RWPE1 (cell line): ENCODE measurements around the gene PHLDA2.

Experiments used
- CTCF ChIA-PET: fragments of 350-600 bp; sonication (Branson Sonifier 250); formaldehyde crosslinking; extraction: SDS; loops from one replicate; lab custom pipeline; 2021; lab: Yijun Ruan, JAX
- POLR2A ChIA-PET: fragments of 400-600 bp; formaldehyde crosslinking; extraction: SDS; loops from one replicate; lab custom pipeline; 2020; ENCODE audit warnings: antibody characterized with exemption; ENCODE audit not compliant: low non-redundant PET; lab: Yijun Ruan, JAX
- DNase-seq: peaks from one replicate; pipeline ENCODE4 v3.0.0; 2012; ENCODE audit warnings: low spot score
- H3K27ac ChIP-seq: fragments of 450-650 bp; 2 replicates; pipeline ENCODE4 v1.5.1; 2017
- TF ChIP-seq, protein P1 (sequence below): fragments of 450-650 bp; conservative IDR thresholded peaks from 2 replicates; pipeline ENCODE4 v1.5.1; 2017; ENCODE audit warnings: low read depth, mild to moderate bottlenecking

The PHLDA2 gene

DNA sequence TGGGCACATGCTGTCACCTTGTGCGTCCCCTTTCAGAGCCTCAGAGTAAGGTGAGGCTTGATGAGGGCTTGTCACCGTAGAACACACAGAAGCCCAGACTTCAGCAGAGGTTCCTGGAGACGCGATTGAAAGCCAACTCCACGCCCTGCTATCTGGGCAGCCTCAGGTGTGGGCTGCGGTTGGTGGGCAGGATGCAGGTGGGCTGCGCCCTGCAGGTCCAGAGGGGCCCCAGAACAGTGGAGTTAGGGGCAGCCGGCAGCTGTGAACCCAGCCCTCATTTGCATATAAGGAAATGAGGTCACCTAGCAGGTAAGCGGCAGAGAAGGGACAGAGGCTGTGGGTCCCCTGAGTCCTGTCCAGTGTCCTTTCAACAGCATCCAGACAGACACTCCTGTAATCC, 15.4 kb downstream of the PHLDA2 start:
- no peak for DNase-seq
- TF ChIP-seq, protein P1, sequence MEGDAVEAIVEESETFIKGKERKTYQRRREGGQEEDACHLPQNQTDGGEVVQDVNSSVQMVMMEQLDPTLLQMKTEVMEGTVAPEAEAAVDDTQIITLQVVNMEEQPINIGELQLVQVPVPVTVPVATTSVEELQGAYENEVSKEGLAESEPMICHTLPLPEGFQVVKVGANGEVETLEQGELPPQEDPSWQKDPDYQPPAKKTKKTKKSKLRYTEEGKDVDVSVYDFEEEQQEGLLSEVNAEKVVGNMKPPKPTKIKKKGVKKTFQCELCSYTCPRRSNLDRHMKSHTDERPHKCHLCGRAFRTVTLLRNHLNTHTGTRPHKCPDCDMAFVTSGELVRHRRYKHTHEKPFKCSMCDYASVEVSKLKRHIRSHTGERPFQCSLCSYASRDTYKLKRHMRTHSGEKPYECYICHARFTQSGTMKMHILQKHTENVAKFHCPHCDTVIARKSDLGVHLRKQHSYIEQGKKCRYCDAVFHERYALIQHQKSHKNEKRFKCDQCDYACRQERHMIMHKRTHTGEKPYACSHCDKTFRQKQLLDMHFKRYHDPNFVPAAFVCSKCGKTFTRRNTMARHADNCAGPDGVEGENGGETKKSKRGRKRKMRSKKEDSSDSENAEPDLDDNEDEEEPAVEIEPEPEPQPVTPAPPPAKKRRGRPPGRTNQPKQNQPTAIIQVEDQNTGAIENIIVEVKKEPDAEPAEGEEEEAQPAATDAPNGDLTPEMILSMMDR, result no peak
- H3K27ac ChIP-seq, result peak overlapping the region; percentile 96
- CTCF ChIA-PET, result interaction anchor here (0.5 kb wide), 2 partner anchors 133 to 135 kb away, joined by 3 read pairs; no protein-coding TSS in a partner anchor
- POLR2A ChIA-PET, result no interaction called here

DNA sequence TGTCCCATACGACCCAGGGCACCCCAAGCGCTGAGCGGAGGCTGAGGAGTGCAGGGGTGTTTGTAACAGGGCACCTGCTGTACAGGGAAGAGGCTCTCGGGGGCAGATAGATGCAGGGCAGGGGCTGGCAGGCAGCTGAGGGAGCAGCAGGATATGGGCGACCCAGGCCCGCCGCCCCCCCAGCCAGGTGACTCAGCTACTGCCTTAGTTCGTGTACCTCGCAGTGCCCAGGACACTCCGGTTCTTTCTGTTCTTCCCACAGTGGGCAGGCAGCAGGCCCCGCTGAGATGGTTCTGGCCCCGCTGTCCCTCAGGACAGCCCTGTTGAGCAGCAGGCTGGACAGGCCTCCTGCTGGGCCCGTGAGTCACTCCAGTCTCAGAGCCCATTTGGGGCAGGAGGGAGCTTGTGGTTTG, 16.2 kb downstream of the PHLDA2 start:
- TF ChIP-seq, protein P1, result no peak
- peak overlapping the region; percentile 96 for H3K27ac ChIP-seq
- POLR2A ChIA-PET, result no interaction called here
- CTCF ChIA-PET, result interaction anchor here (0.5 to 2.8 kb wide), 3 partner anchors 12 to 380 kb away, joined by 3 to 14 read pairs (median 3); no protein-coding TSS in a partner anchor
- DNase-seq, result peak; percentile 13

DNA sequence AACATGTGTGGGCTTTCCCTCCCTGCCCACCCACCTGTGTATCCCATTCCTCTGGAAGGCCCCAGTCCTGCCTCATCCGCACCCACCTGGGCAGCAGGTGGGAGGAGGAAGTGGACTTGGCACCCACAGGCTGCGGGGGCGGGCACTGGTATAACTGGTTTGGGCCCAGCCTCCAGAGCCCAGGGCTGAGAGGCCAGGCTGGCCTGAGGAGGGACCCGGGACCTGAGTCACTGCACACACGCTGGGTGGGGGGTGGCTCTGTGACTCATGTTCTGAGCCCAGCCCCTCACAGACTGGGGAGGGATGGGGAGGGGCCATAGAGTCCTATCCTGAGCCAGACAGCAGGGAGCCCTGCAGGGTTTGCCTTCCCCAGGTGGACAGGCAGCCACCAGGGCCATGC, 16.7 kb downstream of the PHLDA2 start:
- ChIA-PET POLR2A (interaction anchor here (1.2 to 1.8 kb wide), 2 partner anchors 8 to 17 kb away, joined by 3 to 10 read pairs; partner anchors contain the start of gene PHLDA2), CTCF (interaction anchor here (1.2 to 2.8 kb wide), 4 partner anchors 12 to 379 kb away, joined by 3 to 14 read pairs (median 6); no protein-coding TSS in a partner anchor)
- TF ChIP-seq, protein P1, result no peak
- peak; percentile 99 for DNase-seq
- peak overlapping the region; percentile 96 for H3K27ac ChIP-seq

GRCh38 chr11:2911785-2912391, 17.3 kb downstream of the PHLDA2 start:
- ChIA-PET CTCF (interaction anchor here (0.7 to 2.8 kb wide), 5 partner anchors 13 to 378 kb away, joined by 3 to 14 read pairs (median 5); no protein-coding TSS in a partner anchor), POLR2A (interaction anchor here (1.0 to 1.8 kb wide), 4 partner anchors 9 to 18 kb away, joined by 3 to 10 read pairs (median 4); partner anchors contain the start of gene PHLDA2)
- peak; percentile 67 for DNase-seq
- peak overlapping the region; percentile 96 for H3K27ac ChIP-seq
- TF ChIP-seq, protein P1, result no peak

GRCh38 chr11:2911088-2911784, 18.0 kb downstream of the PHLDA2 start:
- no peak for DNase-seq
- POLR2A ChIA-PET, result interaction anchor here (1.0 to 1.8 kb wide), 4 partner anchors 9 to 18 kb away, joined by 3 to 10 read pairs (median 4); partner anchors contain the start of gene PHLDA2
- CTCF ChIA-PET, result interaction anchor here (1.1 to 2.8 kb wide), 4 partner anchors 19 to 702 kb away, joined by 3 to 14 read pairs (median 6); no protein-coding TSS in a partner anchor
- TF ChIP-seq, protein P1, result no peak
- peak overlapping the region; percentile 96 for H3K27ac ChIP-seq

- peak overlapping the region; percentile 96 for H3K27ac ChIP-seq
- POLR2A ChIA-PET, result interaction anchor here (1.8 kb wide), 1 partner anchor 19 kb away, joined by 10 read pairs; the partner anchor contains the start of gene PHLDA2
- TF ChIP-seq, protein P1, result no peak
- CTCF ChIA-PET, result interaction anchor here (1.1 to 2.8 kb wide), 3 partner anchors 18 to 702 kb away, joined by 3 to 14 read pairs (median 5); no protein-coding TSS in a partner anchor
- no peak for DNase-seq
These were observed 18.7 kb downstream of the PHLDA2 start for GRCh38 chr11:2910401-2910955.
